HEK293 (cell line): ENCODE results near the gene PPP1R36.

Experiments used
- CTCF ChIP-seq: fragments of 450-650 bp; formaldehyde crosslinking; IDR thresholded peaks from 2 replicates; pipeline ENCODE4 v1.5.1; 2016; ENCODE audit warnings: missing biosample characterization, missing genetic modification characterization
- SCRT2 ChIP-seq: fragments of 450-650 bp; formaldehyde crosslinking; IDR thresholded peaks from 2 replicates; pipeline ENCODE4 v1.5.1; 2016; ENCODE audit warnings: missing biosample characterization, missing genetic modification characterization
- ZNF146 ChIP-seq: fragments of 450-650 bp; formaldehyde crosslinking; IDR thresholded peaks from 2 replicates; pipeline ENCODE4 v1.5.1; 2016; ENCODE audit warnings: missing biosample characterization, missing genetic modification characterization
- ZNF571 ChIP-seq: fragments of 450-650 bp; formaldehyde crosslinking; IDR thresholded peaks from 2 replicates; pipeline ENCODE4 v1.5.0; 2017; ENCODE audit warnings: missing biosample characterization, missing genetic modification characterization
- ZNF639 ChIP-seq: fragments of 450-650 bp; formaldehyde crosslinking; IDR thresholded peaks from 2 replicates; pipeline ENCODE4 v1.5.1; 2016; ENCODE audit warnings: missing biosample characterization, missing genetic modification characterization
- TF ChIP-seq, protein P1 (sequence below): fragments of 450-650 bp; formaldehyde crosslinking; conservative IDR thresholded peaks from 2 replicates; pipeline ENCODE4 v1.5.1; 2016; ENCODE audit warnings: low read depth, missing biosample characterization, missing genetic modification characterization

DNA sequence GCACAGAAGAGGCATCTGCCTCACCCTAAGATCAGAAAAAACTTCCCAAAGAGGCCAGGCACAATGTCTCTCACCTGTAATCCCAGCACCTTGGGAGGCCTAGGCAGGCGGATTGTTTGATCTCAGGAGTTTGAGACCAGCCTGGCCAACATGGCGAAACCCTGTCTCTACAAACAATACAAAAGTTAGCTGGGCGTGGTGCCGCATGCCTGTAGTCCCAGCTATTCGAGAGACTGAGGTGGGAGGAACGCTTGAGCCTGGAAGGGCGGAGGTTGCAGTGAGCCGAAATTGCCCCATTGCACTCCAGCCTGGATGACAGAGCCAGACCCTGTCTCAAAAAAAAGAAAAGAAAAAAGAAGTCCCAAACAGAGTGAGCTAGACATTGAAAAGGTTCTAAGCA is 40.7 kb upstream of the PPP1R36 start:
- no peak for TF ChIP-seq SCRT2
- no peak for TF ChIP-seq ZNF146
- no peak for TF ChIP-seq ZNF639 (tag by site-specific recombination)
- TF ChIP-seq, protein P1, sequence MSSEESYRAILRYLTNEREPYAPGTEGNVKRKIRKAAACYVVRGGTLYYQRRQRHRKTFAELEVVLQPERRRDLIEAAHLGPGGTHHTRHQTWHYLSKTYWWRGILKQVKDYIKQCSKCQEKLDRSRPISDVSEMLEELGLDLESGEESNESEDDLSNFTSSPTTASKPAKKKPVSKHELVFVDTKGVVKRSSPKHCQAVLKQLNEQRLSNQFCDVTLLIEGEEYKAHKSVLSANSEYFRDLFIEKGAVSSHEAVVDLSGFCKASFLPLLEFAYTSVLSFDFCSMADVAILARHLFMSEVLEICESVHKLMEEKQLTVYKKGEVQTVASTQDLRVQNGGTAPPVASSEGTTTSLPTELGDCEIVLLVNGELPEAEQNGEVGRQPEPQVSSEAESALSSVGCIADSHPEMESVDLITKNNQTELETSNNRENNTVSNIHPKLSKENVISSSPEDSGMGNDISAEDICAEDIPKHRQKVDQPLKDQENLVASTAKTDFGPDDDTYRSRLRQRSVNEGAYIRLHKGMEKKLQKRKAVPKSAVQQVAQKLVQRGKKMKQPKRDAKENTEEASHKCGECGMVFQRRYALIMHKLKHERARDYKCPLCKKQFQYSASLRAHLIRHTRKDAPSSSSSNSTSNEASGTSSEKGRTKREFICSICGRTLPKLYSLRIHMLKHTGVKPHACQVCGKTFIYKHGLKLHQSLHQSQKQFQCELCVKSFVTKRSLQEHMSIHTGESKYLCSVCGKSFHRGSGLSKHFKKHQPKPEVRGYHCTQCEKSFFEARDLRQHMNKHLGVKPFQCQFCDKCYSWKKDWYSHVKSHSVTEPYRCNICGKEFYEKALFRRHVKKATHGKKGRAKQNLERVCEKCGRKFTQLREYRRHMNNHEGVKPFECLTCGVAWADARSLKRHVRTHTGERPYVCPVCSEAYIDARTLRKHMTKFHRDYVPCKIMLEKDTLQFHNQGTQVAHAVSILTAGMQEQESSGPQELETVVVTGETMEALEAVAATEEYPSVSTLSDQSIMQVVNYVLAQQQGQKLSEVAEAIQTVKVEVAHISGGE (tag by site-specific recombination) = no peak
- no peak for TF ChIP-seq CTCF (tag by site-specific recombination)
- TF ChIP-seq ZNF571 (tag by site-specific recombination) = no peak
